Lung (tissue), 12 donors: ENCODE measurements around the gene FNBP1L. TPM values are rescaled to one million over a fixed set of nuclear protein-coding genes. Genes with fewer than 3 reads are reported as not detected.

Experiments used
- ATAC-seq: fragments of 200-7000 bp; cut with Tn5 transposase; one replicate; pipeline ENCODE4 v1.9.1; 2020; ENCODE audit warnings: moderate number of reproducible peaks; ENCODE audit not compliant: insufficient read depth, low FRiP score
- DNase-seq, 3 donors: peaks; one replicate each; pipeline ENCODE4 v3.0.0-alpha.2; 2013 to 2017
- H3K27ac ChIP-seq, 2 donors: one replicate each; pipeline ENCODE4 v1.5.1; 2013; ENCODE audit warnings: mild to moderate bottlenecking in 2 of 2, moderate library complexity in 2 of 2, control low read depth in 1 of 2, inconsistent platforms in 1 of 2, low read depth in 1 of 2, low read length in 1 of 2
- H3K27me3 ChIP-seq, 3 donors: one replicate each; pipeline ENCODE4 v1.5.1; 2013; ENCODE audit warnings: low read length in 2 of 3; ENCODE audit not compliant: control insufficient read depth in 3 of 3, insufficient read depth in 3 of 3
- H3K36me3 ChIP-seq, 4 donors: one replicate each; pipeline ENCODE4 v1.5.1; 2013; ENCODE audit warnings: low read length in 4 of 4, mild to moderate bottlenecking in 1 of 4, moderate library complexity in 1 of 4; ENCODE audit not compliant: control insufficient read depth in 4 of 4, insufficient read depth in 4 of 4
- H3K4me1 ChIP-seq, 5 donors: one replicate each; pipeline ENCODE4 v1.5.1; 2013; ENCODE audit warnings: low read length in 5 of 5, mild to moderate bottlenecking in 2 of 5, moderate library complexity in 1 of 5; ENCODE audit not compliant: control insufficient read depth in 5 of 5, insufficient read depth in 5 of 5
- H3K4me3 ChIP-seq: one replicate; pipeline ENCODE4 v1.5.1; 2013; ENCODE audit warnings: mild to moderate bottlenecking, control low read depth, moderate library complexity
- H3K9ac ChIP-seq, 2 donors: one replicate each; pipeline ENCODE4 v1.5.1; 2013; ENCODE audit warnings: low read length in 2 of 2, control low read depth in 1 of 2; ENCODE audit not compliant: insufficient read depth in 1 of 2
- H3K9me3 ChIP-seq, 4 donors: one replicate each; pipeline ENCODE4 v1.5.1; 2013; ENCODE audit warnings: low read length in 3 of 4, mild to moderate bottlenecking in 1 of 4, moderate library complexity in 1 of 4; ENCODE audit not compliant: control insufficient read depth in 4 of 4, insufficient read depth in 3 of 4
- WGBS, 2 donors: extraction: QIAGEN DNeasy Blood & Tissue Kit; methylation state at CpG; one replicate each; pipeline ENCODE4 v1.1.7; 2013; 5-methylcytosine and 5-hydroxymethylcytosine counted together
- polyA plus RNA-seq, 2 donors: library from polyadenylated mRNA; stranded (reverse); fragments of 200-250 nt; gene quantifications; one replicate each; pipeline ENCODE4 v1.2.1, GENCODE V29; 2013
- total RNA-seq, 2 donors: library from RNA; depleted of rRNA in 1 of 2; stranded (reverse); fragments of >200 nt in 1 of 2; gene quantifications; one replicate each; pipeline ENCODE4 v1.2.1, GENCODE V29; 2014 to 2021
- TF ChIP-seq, protein P1 (sequence below): IDR thresholded peaks from 2 replicates; pipeline ENCODE4 v1.5.1; 2012; ENCODE audit warnings: mild to moderate bottlenecking; ENCODE audit errors: control extremely low read depth, extremely low read depth
- donor health status: control.
- donor health status: control.
- donor health status: Bipolar disorder and iron deficiency.
- donor health status: healthy.
- donor health status: DM: yes; HTN: yes; CAD: no.

The FNBP1L gene
- total and polyA plus RNA-seq, 4 donors, result 15.1 to 119 (median 26.3) TPM

DNA sequence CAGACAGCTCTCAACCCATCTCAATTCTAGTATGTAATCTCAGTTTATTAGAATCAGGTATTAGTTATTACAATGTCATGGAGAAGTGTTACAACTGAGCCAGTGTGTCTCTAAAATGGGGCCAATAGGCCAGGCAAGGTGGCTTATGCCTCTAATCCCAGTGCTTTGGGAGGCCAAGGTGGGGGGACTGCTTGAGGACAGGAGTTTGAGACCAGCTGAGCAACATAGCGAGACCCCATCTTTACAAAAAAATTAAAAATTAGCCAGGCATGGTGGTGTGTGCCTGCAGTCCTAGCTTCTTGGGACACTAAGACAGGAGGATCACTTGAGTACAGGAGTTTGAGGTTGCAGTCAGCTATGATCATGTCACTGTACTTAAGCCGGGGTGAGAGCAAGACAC, 128.8 kb downstream of the FNBP1L start:
- no peak for DNase-seq
- no peaks in the 10 kb centered on the region for H3K9me3 ChIP-seq
- no peak for ATAC-seq
- H3K4me3 ChIP-seq, result no peak overlapping the region
- H3K4me1 ChIP-seq, result peaks cover 4 to 12% (median 6%) of the 10 kb centered on the region in 5 donors
- TF ChIP-seq, protein P1, sequence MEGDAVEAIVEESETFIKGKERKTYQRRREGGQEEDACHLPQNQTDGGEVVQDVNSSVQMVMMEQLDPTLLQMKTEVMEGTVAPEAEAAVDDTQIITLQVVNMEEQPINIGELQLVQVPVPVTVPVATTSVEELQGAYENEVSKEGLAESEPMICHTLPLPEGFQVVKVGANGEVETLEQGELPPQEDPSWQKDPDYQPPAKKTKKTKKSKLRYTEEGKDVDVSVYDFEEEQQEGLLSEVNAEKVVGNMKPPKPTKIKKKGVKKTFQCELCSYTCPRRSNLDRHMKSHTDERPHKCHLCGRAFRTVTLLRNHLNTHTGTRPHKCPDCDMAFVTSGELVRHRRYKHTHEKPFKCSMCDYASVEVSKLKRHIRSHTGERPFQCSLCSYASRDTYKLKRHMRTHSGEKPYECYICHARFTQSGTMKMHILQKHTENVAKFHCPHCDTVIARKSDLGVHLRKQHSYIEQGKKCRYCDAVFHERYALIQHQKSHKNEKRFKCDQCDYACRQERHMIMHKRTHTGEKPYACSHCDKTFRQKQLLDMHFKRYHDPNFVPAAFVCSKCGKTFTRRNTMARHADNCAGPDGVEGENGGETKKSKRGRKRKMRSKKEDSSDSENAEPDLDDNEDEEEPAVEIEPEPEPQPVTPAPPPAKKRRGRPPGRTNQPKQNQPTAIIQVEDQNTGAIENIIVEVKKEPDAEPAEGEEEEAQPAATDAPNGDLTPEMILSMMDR, result no peak
- 94 to 98% methylated on average over 2 of the region's 2 CpGs for WGBS, 2 donors
- peaks cover 0 to 31% (median 6%) of the 10 kb centered on the region in 4 donors for H3K36me3 ChIP-seq
- no peaks in the 10 kb centered on the region for H3K27me3 ChIP-seq
- no peak overlapping the region for H3K9ac ChIP-seq
- no peak overlapping the region for H3K27ac ChIP-seq

DNA sequence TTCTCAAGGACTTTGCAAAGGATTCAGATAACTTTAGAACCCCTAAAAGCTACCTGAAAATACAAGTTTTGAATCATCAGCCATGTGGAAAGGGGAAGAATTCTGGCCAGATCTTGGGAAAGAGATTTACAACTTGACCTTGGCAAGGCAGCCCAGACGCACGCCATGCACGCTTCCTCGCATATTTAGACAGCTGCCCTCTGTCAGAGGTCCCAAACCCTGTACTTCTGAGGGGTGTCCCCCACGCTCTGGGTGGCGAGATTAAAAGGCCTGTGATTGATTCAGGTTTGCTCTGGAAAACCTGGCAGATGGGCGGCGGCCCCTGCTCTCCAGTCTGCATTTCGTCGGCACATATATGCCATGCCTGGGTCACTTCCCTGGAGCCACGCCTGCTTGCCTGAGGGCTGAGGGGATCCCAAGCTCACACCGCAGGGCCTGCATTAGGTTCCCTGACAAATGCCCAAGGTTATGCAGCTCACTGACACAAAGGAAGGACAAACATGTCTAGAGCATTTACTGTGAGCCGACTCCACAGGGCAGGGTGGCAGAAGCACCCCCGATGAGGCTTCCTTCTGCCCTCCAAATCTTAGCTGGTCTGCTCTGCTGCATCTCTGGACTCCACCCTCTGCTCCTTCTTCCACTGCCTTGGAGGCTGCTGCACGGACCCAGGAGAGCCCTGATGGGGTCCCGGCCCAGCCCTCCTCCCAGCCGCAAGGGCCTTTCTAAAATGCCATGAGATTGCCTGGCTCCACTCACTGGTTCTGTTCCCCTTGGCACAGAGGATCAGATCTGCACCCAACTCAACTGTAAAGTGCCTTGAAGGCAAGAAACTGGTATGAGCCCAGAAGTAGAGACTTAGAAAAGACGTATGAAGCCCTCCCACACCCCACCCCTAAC, 129.9 kb downstream of the FNBP1L start:
- Histone ChIP-seq H3K4me3 (no peak overlapping the region), H3K27me3 (no peaks in the 10 kb centered on the region), H3K4me1 (peaks cover 4 to 12% (median 6%) of the 10 kb centered on the region in 5 donors), H3K36me3 (peaks cover 0 to 33% (median 9%) of the 10 kb centered on the region in 4 donors), H3K9me3 (no peaks in the 10 kb centered on the region), H3K9ac (no peak overlapping the region), H3K27ac (no peak overlapping the region)
- ATAC-seq (no peak), DNase-seq (no peak)
- TF ChIP-seq, protein P1, result no peak
- WGBS, 2 donors, result 88 to 90% methylated on average over 18 of the region's 18 CpGs

DNA sequence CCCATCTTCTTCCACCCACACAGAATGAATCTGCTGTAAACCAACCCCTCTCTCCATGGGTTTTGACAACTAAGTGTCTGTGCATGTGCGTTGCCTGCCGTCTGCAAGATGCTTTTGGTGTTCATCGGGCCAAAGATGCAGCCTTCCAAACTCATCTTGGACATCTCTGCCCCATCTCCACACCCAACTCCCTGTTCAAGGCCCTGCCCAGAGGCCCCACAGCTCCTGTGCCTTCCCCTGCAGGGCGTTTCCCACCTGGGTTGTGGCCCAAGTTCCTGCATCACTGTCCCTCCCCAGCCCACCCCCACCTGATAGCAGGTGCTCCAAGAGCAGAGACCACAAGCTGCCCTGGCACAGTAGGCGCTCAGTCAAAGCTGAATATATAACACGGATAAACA, 130.5 kb downstream of the FNBP1L start:
- DNase-seq, result no peak
- H3K36me3 ChIP-seq, result peaks cover 0 to 33% (median 8%) of the 10 kb centered on the region in 4 donors
- peaks cover 4 to 12% (median 6%) of the 10 kb centered on the region in 5 donors for H3K4me1 ChIP-seq
- no peaks in the 10 kb centered on the region for H3K27me3 ChIP-seq
- no peak for ATAC-seq
- no peaks in the 10 kb centered on the region for H3K9me3 ChIP-seq
- 96% methylated on average over 6 of the region's 6 CpGs for WGBS, 2 donors
- no peak overlapping the region for H3K4me3 ChIP-seq
- TF ChIP-seq, protein P1, result no peak
- H3K9ac ChIP-seq, result no peak overlapping the region
- H3K27ac ChIP-seq, result no peak overlapping the region
